ENCODE results near the gene ROCK2. TPM values are rescaled to one million over a fixed set of nuclear protein-coding genes. Genes with fewer than 3 reads are reported as not detected.

Gene ROCK2
- 17.5 and 20.0 TPM in 2 replicates for total RNA-seq

GRCh38 chr2:11344342-11344955 is at the start of gene ROCK2:
TSS of gene ROCK2 (minus strand) at chr2:11344636. CDS start at chr2:11344136, 500 bp downstream.

GRCh38 chr2:11155381-11156035 is 188.9 kb downstream of the ROCK2 start, which contains the start of gene SLC66A3:
TSS of gene SLC66A3 (plus strand) at chr2:11155467. CDS start at chr2:11155547, 80 bp downstream.

Other genes with a start within 250 kb of the ROCK2 start
- gene SLC66A3, start 189.2 kb downstream of the ROCK2 start, total RNA-seq: 40.5 and 44.1 TPM in 2 replicates
- gene E2F6, start 121.5 kb upstream of the ROCK2 start, total RNA-seq: 8.2 and 11.9 TPM in 2 replicates
- gene GREB1, start 189.4 kb upstream of the ROCK2 start, total RNA-seq: 0.21 and 0.24 TPM in 2 replicates